HG03378 (cell line): ENCODE results near the gene AHNAK.

Source experiments
- ATAC-seq: cut with Tn5 transposase; IDR thresholded peaks from one replicate; pipeline ENCODE4 v1.9.1; 2021; ENCODE audit warnings: mild to moderate bottlenecking, moderate library complexity; ENCODE audit not compliant: unreplicated experiment

AHNAK gene

DNA sequence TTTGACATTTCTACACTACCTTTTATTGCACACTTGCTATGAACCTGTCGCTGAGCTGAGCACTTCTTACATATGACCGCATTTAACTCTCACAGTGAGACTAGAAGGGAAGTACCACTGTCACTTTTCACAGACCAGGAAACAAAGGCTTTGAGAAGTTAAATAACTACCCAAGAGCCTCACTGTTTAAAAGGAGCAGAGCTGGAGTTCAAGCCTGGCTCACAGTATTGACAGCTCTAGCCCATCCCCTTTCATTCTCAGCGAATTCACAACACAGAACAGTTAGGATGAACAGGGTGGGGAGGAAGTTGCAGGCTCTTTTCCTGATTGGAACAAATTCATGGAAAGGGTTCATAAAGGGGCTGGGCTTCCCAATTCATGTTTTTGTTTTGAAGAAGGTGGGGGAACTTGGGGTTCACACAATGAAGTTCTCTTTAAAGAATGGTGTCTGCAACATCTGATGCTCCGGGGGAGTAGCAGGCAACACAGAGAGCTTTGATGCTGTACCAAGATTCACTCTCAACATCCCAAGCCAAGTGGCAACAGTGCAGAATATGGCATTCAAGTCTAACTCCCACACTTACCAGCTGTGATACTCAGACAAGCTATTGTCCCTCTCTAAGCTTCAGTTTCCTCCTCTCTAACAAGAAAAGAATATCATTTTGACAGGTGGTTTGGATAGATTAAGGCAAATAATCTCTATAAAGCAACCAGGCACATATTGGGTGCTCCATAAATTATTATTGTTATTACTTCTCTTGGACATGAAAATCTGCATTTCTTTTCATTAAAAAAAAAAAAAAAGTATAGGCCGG, 110.6 kb downstream of the AHNAK start:
- ATAC-seq = no peak

DNA sequence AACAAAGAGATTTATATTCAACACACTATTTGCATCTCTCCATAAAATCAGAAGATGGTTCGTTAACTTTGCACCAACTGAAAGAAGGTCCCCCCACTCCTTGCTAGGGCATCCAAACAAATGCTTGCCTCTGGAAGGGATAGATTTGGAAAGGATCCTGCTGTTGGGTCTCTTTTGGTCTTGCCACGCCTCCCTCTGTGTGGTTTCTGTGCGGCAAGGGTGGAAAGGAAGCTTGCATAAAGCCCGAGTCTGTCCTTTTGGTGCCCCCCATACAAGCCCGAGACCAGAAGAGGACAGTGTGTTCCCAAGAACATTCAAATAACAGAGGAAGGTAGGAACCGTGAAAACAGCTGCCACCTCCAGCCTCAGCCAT, 112.7 kb downstream of the AHNAK start:
- ATAC-seq = no peak

DNA sequence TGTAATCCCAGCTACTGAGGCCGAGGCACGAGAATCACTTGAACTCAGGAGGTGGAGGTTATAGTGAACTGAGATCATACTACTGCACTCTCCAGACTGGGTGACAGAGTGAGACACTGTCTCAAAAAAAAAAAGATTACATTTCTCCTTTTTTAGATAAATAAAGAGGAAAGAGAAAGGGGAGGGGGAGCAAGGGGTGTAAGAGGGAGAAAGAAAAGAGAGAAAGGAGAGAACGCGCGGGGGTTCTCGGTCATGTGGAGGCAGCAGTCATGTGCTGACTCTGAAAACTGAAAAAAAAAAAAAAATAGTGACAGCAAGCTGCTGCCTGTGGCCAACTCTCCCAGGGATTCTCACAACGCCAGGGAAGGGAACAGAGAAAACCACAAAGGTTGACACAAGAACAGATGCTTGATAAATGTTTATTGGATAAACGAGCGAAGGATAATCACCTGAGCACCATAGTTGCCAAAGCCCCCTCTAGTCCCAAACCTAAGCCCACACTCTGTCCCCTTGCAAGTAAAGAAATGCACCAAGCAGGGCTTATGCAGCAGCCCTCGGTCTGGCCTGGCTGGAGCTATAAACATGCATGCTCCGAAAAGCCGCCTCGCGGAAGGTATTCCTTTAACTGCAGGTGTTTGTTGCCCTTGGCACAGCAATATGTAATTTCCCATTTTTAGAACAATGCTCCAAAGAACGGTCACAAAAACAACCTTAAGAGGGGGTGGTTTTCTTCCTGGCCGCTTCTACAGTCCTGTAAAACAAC, 113.3 kb downstream of the AHNAK start:
- no peak for ATAC-seq

DNA sequence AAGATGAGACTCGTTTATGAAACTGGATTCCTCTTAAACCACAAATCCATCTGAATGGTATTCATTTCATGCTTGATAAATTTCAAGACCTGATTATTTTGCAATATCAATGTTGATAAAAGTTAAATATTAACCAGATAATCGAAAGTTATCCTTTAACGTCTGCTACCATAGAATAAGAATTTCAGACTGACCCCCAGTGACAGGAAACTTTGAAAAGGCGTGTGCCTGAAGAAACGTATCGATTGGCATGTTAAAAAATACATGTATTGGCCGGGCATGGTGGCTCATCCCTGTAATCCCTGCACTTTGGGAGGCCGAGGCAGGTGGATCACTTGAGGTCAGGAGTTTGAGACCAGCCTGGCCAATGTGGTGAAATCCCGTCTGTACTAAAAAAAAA, 113.9 kb downstream of the AHNAK start:
- ATAC-seq = no peak

DNA sequence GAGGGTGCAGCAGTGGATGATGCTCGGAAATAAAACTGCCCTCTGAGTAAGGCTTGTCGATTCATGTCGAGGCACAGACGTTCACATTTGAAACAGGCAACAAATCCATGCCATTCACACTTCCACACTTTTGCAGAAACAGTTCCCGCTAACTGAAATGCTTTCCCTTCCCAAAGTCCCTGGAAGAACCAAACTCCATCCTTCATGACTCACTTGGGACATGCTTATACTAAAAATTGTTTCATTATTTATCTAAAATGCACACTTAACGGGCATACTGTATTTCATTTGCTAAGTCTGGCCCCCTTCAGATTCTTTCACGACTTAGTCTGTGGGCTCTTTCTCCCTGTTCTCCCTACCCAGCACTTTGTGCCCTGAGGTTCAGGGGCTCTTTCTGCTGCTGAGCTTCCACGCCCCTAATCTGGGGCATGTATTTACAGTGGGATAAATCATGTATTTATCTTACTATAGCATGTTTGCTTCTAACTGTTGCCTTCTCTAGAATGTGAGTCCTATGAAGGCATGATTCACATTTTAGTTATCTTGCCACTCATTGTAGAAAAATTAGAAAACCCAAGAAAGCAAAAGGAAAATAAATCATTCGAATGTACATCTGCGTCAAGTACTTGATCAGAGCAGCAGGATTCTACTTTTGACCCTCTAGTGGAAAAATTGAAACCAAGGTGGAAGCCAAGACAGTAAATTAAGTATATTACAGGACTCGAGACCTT, 115.3 kb downstream of the AHNAK start:
- ATAC-seq = no peak

DNA sequence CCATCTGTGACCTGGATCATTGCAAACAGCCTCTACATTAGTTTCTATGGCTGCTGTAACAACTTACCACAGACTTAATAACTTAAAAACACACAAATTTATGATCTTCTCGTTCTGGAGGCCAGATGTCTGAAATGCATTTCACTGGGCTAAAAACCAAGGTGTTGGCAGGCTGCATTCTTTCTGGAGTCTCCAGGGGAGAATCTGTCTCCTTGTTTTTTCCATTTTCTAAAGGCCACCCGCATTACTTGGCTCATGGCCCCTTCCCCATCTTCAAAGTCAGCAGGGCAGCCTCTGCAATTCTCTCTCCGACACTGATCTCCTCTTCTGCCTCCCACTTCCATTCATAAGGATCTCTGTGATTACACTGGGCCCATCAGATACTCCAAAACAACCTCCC, 116.2 kb downstream of the AHNAK start:
- ATAC-seq = no peak

DNA sequence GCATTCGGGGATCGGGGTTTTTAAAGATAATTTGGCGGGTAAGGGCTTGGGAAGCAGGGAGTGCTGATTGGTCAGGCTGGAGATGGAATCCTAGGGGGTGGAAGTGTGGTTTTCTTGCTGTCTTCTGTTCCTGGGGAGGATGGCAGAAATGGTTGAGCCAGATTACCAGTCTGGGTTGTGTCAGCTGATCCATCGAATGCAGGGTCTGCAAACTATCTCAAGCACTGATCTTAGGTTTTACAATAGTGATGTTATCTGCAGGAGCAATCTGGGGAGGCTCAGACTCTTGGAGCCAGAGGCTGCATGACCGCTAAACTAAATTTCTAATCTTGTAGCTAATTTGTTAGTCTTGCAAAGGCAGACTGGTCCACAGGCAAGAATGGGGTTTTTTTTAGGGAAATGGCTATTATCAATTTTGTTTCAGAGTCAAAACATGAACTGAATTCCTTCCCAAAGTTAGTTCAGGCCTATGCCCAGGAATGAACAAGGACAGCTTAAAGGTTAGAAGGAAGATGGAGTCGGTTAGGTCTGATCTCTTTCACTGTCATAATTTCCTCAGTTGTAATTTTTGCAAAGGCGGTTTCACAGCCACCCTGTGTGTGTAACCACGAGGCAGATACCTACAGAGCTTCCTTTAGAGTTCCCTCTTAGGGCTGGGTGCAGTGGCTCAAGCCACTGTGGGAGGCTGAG, 117.6 kb downstream of the AHNAK start:
- no peak for ATAC-seq

DNA sequence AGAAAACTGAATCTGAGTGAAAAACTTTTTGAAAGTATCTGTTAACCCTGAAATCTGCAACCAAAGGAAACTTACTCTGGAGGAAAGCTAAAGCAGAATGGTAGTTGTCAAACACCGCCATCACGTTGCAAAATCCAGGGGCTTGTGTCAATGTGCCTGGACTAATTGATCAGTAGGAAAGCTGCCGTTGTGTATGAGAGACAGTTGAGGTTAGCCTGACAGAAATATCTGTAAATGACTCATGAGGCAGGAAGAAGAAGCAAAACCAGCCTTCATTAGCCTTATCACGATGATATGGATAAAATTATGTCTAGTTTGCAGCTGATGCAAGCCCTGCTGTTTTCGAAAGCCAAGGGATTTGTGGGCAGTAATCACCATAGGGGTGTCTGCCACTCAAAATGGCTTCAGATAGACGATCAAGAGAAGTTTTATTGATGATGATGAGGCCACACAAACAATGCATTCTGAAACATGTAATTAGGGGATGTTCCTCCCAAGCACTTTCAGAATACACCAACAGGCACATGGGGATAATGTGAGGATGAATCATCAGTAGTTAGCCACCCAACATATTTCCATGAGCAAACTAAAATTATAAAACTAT, 118.9 kb downstream of the AHNAK start:
- ATAC-seq = no peak

DNA sequence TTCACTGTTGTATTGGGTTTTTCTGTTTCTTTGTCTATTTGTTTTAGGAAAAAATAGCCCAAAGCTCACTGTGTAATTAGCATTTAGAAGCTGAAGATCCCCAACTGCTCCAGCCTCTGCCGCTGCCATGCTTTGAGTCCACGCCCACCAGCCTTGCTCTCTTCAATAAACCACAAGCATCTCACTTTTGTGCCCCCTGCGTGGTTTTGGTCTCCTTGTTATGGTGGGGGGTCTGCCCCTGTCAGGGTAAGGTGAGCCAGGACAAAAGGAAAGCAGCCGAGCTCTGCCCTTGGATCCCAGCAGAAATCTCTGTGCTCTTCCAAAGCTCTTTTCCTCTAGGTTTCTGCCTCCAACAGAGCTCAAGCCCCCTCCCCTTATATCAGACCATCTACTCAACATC, 123.6 kb downstream of the AHNAK start:
- ATAC-seq = no peak

DNA sequence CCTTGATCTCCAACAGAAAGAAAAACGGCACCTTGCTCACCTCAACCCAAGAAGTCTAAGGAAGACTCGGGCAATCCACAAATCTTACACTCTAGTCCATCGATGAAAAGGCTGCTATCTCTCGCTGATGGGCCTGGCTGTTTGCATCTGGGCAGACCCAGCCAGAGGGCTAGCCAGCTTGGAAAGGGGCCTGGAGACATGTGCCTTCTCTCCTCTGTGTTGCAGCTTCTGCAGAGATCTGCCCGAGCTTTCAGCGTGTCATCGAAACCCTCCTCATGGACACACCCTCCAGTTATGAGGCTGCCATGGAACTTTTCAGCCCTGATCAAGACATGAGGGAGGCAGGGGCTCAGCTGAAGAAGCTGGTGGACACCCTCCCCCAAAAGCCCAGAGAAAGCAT, 124.6 kb downstream of the AHNAK start:
- no peak for ATAC-seq

DNA sequence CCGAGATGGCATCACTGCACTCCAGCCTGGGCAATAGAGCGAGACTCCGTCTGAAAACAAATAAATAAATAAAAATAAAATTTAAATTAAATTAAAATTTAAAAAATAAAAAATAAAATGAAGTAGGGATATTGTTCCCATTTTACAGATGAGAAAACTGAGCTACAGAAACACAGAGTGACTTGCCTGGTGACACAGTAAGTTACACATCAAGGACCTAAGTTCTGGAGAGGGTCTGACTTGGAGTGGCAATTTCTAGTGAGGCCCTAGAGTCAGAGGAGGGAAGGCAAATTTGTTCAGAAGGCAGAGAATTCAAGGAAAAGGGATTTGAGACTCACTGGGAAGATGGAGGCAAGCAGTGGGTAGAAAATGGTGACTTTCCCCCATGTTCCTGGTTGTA, 125.7 kb downstream of the AHNAK start:
- ATAC-seq = no peak

DNA sequence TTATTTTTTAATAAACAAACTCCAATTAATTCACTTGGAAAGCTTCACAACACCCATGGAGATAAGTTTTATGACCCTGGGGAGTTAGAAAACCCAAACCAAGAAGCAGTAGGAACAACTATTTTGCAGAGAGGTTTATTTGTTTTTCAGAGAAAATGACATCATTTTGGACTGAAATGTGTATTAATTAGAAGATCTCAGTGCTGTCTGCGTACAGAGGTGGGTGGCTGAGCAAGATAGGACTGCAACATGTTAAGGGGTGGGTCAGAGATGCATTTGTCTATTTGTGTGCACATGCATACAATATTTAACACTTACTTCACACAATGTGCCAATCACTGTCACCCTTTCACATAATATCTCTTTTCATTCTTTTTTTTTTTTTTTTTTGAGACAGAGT, 126.7 kb downstream of the AHNAK start:
- ATAC-seq = no peak

DNA sequence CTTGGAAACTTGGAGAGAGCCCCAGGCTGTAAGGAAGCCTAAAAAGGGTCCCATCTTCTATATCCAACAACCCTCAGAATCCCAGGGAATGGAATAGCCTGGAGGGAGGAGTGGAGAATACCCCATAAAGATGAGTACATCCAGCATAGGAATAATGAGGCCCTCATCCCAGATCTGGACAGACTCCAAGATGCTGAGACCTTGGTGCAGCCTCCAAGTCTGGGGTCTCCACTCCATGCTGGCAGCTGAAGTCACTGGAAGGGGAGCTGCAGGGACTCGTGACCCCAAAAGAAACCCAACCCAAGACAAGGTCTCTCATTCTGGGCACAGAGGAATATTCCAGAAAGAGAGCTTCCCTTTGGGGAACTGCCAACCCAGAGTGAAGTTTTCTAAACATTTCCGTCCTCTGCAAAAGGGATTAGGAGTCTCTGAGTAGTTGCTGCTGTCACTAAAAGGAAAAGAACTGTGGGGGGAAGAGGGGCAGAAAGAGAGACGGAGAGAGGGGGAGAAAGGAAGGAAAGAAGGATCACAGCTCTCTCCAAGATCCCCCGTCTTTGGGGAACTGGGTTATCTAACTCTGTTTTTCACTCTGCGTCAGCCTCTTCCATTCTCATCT, 127.2 kb downstream of the AHNAK start:
- no peak for ATAC-seq

DNA sequence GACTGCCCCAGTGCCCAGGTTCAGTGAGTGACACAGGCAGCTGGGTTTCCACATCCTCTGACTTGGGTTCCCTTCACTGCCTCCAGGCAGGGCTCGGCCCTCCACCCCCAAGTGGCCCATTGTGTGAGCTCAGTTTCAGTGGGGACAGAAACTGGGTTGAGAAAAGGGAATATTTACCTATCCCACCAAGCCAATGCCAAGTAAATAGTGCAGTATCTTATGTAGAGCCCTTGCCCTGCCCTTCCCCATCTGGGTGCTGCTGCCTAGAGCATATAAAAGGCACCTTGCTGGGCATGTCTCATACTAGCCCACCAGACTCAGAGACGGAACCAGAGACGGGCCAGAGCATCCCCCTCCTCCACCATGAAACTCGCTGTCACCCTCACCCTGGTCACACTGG, 127.9 kb downstream of the AHNAK start, which contains the start of gene SCGB1A1:
SCGB1A1 (plus strand) TSS at position 301 of the 400 bp plus-strand sequence; CDS start at position 364, 63 bp downstream.
- no peak for ATAC-seq

DNA sequence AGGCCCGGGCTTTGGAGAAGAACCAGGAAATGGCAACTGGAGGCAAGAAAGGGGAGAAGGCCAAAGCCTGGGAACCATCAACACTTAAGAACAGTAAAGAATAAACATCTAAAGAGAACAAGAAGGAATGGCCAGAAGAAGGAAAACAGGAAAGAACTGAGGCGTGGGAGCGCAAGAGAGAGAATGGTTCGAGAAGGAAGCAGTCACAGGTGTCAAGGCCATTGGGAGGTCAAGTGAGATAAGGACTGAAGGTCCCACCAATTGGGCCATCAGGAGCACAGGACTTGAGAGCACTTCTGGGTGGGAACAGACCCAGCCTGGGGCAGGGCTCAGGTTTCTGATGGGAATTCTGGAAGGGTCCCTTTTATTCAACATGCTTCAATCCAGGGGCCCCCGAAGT, 128.5 kb downstream of the AHNAK start:
- no peak for ATAC-seq

DNA sequence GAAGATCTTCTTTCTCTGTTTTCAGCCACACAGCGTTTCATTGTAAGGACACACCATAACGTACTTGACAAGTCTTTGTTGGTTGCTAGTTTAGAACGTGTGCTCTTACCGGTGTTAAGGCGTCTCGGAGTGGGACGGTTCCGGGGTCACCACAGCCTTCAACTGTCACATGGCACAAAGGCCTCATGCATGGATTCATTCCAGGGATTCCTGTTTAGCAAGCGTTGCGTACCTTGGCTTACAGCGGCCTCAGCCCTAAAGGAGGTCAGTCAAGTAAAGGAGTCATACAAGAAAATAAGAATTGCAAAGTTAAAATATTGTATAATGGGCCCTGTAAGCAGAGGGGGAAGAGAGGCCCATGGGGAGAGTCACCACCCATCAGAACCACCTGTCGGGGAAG, 130.0 kb downstream of the AHNAK start:
- ATAC-seq = no peak

DNA sequence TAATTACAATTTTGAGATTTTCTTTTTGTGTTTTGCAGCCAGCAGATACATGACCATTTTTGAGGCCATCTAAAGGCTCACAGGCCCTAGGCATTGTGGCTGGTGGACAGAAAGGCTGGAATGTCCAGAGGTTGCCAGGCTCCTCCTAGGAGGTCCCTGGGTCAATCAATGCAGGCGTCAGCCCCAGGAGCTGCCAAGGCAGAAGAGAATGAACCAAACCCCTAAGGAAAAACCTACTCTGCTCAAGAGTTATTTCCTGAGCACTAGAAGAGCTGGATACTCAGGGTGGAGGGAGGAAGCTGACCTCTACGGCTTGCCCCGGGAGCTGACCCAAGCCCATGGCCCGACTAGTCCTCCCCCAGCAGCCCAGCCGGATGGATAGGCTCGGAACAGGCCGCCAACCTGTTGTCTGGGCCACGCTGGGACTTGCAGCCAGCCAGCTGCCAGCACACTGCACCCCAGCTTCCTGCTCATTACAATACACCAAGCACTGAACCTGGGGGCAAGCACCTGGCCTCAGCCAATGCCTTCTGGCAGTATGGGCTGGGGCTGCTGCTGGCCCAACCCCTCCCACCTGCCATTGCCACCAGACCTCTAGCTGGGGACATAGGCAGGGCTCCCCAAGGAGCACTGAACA, 133.4 kb downstream of the AHNAK start:
- ATAC-seq = no peak

DNA sequence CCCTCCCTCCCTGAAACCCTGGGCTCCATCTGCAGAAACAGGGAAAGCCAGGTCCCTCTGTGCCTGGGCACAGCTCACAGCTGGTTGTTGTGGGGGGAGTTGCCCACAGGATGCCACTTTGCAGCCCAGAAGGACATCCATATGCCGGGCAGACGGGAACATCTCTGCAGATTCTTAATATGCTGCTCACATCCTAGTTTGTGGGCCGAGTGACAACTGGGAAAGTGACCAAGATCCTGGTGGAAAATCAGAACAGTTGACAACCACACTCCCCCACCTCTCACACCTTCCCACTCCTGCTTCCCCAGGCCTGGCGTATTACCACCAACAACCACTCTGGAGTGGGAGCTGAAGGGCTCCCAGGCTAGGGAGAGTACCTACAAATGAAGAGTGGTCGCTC, 135.1 kb downstream of the AHNAK start:
- ATAC-seq = no peak

DNA sequence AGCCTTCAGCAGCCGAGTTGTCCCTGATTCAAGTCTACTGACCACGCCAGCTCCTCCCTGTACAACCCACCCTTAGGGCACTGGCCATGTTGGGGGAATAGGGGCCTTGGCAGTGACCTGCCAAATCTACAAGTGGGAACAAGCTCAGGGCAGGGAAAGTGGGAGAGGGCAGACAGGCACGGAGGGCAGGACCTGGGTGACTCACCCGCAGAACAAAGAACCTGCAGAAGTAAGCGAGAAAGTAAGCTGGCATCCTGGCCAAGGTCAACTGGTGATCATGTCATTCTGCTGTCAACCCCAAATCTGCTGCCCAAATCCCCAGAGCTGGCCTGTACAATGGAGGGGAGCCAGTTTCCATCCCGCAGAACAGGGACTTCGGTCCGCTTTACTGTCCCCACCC, 135.6 kb downstream of the AHNAK start:
- ATAC-seq = no peak

DNA sequence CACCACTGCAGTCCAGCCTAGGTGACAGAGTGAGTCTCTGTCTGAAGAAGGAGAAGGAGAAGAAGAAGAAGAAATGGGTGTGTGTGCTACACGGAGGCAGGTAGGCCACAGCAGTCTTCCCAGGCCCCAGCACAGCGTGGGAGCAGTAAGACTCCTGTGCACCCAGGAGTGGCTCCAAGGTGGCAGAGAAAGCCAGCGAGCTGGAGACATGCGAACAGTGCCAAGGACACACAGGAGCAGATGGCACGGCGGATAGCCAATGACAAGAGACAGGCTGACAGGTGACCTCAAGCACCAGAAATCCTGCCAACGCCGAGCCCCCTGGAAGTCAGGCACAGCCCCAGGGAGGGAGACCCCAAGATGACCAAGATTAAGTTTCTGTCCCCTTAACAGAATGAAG, 136.8 kb downstream of the AHNAK start:
- ATAC-seq = no peak
